Vagina (tissue), 2 donors: Measurements from ENCODE around the gene JADE1. TPM values are rescaled to one million over a fixed set of nuclear protein-coding genes. Genes with fewer than 3 reads are reported as not detected.

Source experiments
- DNase-seq, 2 donors: peaks; one replicate each; pipeline ENCODE4 v3.0.0-alpha.2; 2017; ENCODE audit errors: extremely low spot score in 2 of 2
- H3K27ac ChIP-seq: fragments of 200-600 bp; sonication (generic); one replicate; pipeline ENCODE4 v1.5.1; 2019
- H3K27me3 ChIP-seq: fragments of 200-600 bp; sonication (generic); one replicate; pipeline ENCODE4 v1.5.1; 2019
- H3K36me3 ChIP-seq, 2 donors: fragments of 200-600 bp; sonication (generic); one replicate each; pipeline ENCODE4 v1.5.1; 2017 to 2019
- H3K4me1 ChIP-seq: fragments of 200-600 bp; sonication (generic); one replicate; pipeline ENCODE4 v1.5.1; 2019
- H3K4me3 ChIP-seq, 2 donors: fragments of 200-600 bp; sonication (generic); 1 replicate in 1 of 2; 2 replicates in 1 of 2; pipeline ENCODE4 v1.5.1; 2016 to 2019
- H3K9me3 ChIP-seq: fragments of 200-600 bp; sonication (generic); one replicate; pipeline ENCODE4 v1.5.1; 2019
- CTCF ChIP-seq, 3 experiments: fragments of 450-650 bp in 2 of 3; fragments of 200-600 bp in 1 of 3; sonication (generic) in 1 of 3; IDR thresholded peaks; one replicate each; pipeline ENCODE4 v1.5.1; 2017 to 2019; ENCODE audit warnings: antibody characterized with exemption in 3 of 3, mild to moderate bottlenecking in 2 of 3, moderate library complexity in 2 of 3
- POLR2A ChIP-seq, 2 donors: fragments of 450-650 bp; IDR thresholded peaks; one replicate each; pipeline ENCODE4 v1.6.1; 2017; ENCODE audit warnings: antibody characterized with exemption in 2 of 2, mild to moderate bottlenecking in 2 of 2, moderate library complexity in 2 of 2
- POLR2AphosphoS5 ChIP-seq, 2 donors: sonication (generic); formaldehyde crosslinking; IDR thresholded peaks; one replicate each; pipeline ENCODE4 v1.9.0; 2017; ENCODE audit warnings: antibody characterized with exemption in 2 of 2, mild to moderate bottlenecking in 2 of 2, low read depth in 1 of 2; ENCODE audit not compliant: insufficient read depth in 1 of 2
- intact Hi-C: fragments of 100-400 bp; cut with DNase I; formaldehyde crosslinking; loops from one replicate; pipeline ENCODE4 v1.15.1; 2023
- total RNA-seq: library from RNA; depleted of rRNA; stranded (reverse); fragments of >200 nt; gene quantifications from one replicate; pipeline ENCODE4 v1.2.3, GENCODE V29; 2016

The JADE1 gene
- total RNA-seq, 1 donor from 2014 or later: 29.0 TPM

DNA sequence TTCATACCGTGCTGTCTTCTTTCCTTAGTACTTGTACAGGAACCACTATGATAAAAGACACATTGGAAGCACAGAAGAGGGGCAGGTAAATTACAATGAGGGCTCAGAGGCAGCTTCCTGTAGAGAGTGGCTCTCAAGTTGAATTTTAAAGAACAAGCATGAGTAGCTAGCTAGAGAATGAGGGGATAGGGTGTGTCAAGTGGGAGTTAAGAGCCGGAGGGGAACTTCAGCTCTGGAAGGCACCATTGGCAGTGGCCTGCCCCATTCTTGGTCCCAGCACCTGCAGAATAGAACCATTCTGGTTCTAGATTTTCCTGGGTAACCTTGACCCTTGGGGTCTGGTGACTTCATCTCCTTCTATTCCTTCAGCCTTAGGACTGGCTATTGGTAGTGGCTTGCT is 34.0 kb upstream of the JADE1 start:
- no peak for TF ChIP-seq CTCF (IDR thresholded peaks at IDR 0.05)
- TF ChIP-seq POLR2A (IDR thresholded peaks at IDR 0.05): no peak
- DNase-seq: no peak
- Histone ChIP-seq H3K27ac (no peak overlapping the region), H3K4me3 (no peak overlapping the region), H3K27me3 (no peaks in the 10 kb centered on the region), H3K9me3 (no peaks in the 10 kb centered on the region), H3K4me1 (no peaks in the 10 kb centered on the region), H3K36me3 (no peaks in the 10 kb centered on the region)
- intact Hi-C loops: no loop called here

- Histone ChIP-seq H3K27ac (no peak overlapping the region), H3K9me3 (no peaks in the 10 kb centered on the region), H3K36me3 (no peaks in the 10 kb centered on the region), H3K4me1 (no peaks in the 10 kb centered on the region), H3K4me3 (no peak overlapping the region), H3K27me3 (no peaks in the 10 kb centered on the region)
- intact Hi-C loops: no loop called here
- no peak for DNase-seq
- TF ChIP-seq POLR2A (IDR thresholded peaks at IDR 0.05): no peak
- TF ChIP-seq POLR2AphosphoS5 (IDR thresholded peaks at IDR 0.05; ENCODE audit: insufficient read depth in 1 of 2, low read depth in 1 of 2): no peak
- no peak for TF ChIP-seq CTCF (IDR thresholded peaks at IDR 0.05)
These were observed 33.6 kb upstream of the JADE1 start for GRCh38 chr4:128775916-128776315.

- TF ChIP-seq POLR2A (IDR thresholded peaks at IDR 0.05) (no peak), CTCF (IDR thresholded peaks at IDR 0.05) (no peak), POLR2AphosphoS5 (IDR thresholded peaks at IDR 0.05; ENCODE audit: insufficient read depth in 1 of 2, low read depth in 1 of 2) (no peak)
- no peak for DNase-seq
- Histone ChIP-seq H3K4me3 (no peak overlapping the region), H3K27me3 (no peaks in the 10 kb centered on the region), H3K9me3 (no peaks in the 10 kb centered on the region), H3K36me3 (no peaks in the 10 kb centered on the region), H3K27ac (no peak overlapping the region), H3K4me1 (no peaks in the 10 kb centered on the region)
- intact Hi-C loops: no loop called here
These were observed 32.7 kb upstream of the JADE1 start for GRCh38 chr4:128776794-128777216.

GRCh38 chr4:128780688-128781087 is 28.8 kb upstream of the JADE1 start:
- Histone ChIP-seq H3K27ac (no peak overlapping the region), H3K27me3 (no peaks in the 10 kb centered on the region), H3K4me3 (no peak overlapping the region), H3K4me1 (no peaks in the 10 kb centered on the region), H3K9me3 (no peaks in the 10 kb centered on the region), H3K36me3 (no peaks in the 10 kb centered on the region)
- DNase-seq: no peak
- TF ChIP-seq POLR2AphosphoS5 (IDR thresholded peaks at IDR 0.05; ENCODE audit: insufficient read depth in 1 of 2, low read depth in 1 of 2) (no peak), POLR2A (IDR thresholded peaks at IDR 0.05) (no peak), CTCF (IDR thresholded peaks at IDR 0.05) (no peak)
- intact Hi-C loops: no loop called here

GRCh38 chr4:128782076-128782715 is 27.3 kb upstream of the JADE1 start:
- no peaks in the 10 kb centered on the region for H3K36me3 ChIP-seq
- no peak for TF ChIP-seq POLR2AphosphoS5 (IDR thresholded peaks at IDR 0.05; ENCODE audit: insufficient read depth in 1 of 2, low read depth in 1 of 2)
- no peak for TF ChIP-seq CTCF (IDR thresholded peaks at IDR 0.05)
- no peak for TF ChIP-seq POLR2A (IDR thresholded peaks at IDR 0.05)
- no peak overlapping the region for H3K4me3 ChIP-seq
- H3K9me3 ChIP-seq: no peaks in the 10 kb centered on the region
- no peaks in the 10 kb centered on the region for H3K27me3 ChIP-seq
- no peak for DNase-seq
- no peaks in the 10 kb centered on the region for H3K4me1 ChIP-seq
- no peak overlapping the region for H3K27ac ChIP-seq
- intact Hi-C loops: no loop called here
